Ishikawa (cell line): ENCODE data around the gene TBC1D24.

Source experiments
- CEBPB ChIP-seq: IDR thresholded peaks from 2 replicates; pipeline ENCODE4 v1.6.1; 2012
- CREB1 ChIP-seq: IDR thresholded peaks from 2 replicates; pipeline ENCODE4 v1.6.1; 2012; ENCODE audit warnings: low read depth
- EGR1 ChIP-seq: IDR thresholded peaks from 2 replicates; pipeline ENCODE4 v1.6.1; 2012
- EP300 ChIP-seq: IDR thresholded peaks from 2 replicates; pipeline ENCODE4 v1.6.1; 2012; ENCODE audit warnings: borderline replicate concordance
- FOXM1 ChIP-seq: IDR thresholded peaks from 2 replicates; pipeline ENCODE4 v1.6.1; 2012; ENCODE audit warnings: low read depth, borderline replicate concordance
- NFIC ChIP-seq: IDR thresholded peaks from 2 replicates; pipeline ENCODE4 v1.6.1; 2012
- RAD21 ChIP-seq: IDR thresholded peaks from 2 replicates; pipeline ENCODE4 v1.6.1; 2012; ENCODE audit warnings: low read depth
- TAF1 ChIP-seq: IDR thresholded peaks from 2 replicates; pipeline ENCODE4 v1.6.1; 2012; ENCODE audit warnings: low read depth, mild to moderate bottlenecking
- TCF12 ChIP-seq: IDR thresholded peaks from 2 replicates; pipeline ENCODE4 v1.6.1; 2012; ENCODE audit warnings: low read depth
- TEAD4 ChIP-seq: IDR thresholded peaks from 2 replicates; pipeline ENCODE4 v1.6.1; 2012
- YY1 ChIP-seq: IDR thresholded peaks from 2 replicates; pipeline ENCODE4 v1.6.1; 2012; ENCODE audit warnings: low read depth
- ZBTB7A ChIP-seq: IDR thresholded peaks from 2 replicates; pipeline ENCODE4 v1.6.1; 2012; ENCODE audit warnings: low read depth
- TF ChIP-seq, protein P1 (sequence below): IDR thresholded peaks from 2 replicates; pipeline ENCODE4 v1.6.1; 2012; ENCODE audit warnings: low read depth, mild to moderate bottlenecking
- TF ChIP-seq, protein P2 (sequence below): IDR thresholded peaks from 2 replicates; pipeline ENCODE4 v1.6.1; 2012
- TF ChIP-seq, protein P3 (sequence below): IDR thresholded peaks from 2 replicates; pipeline ENCODE4 v1.6.1; 2012

The TBC1D24 gene

DNA sequence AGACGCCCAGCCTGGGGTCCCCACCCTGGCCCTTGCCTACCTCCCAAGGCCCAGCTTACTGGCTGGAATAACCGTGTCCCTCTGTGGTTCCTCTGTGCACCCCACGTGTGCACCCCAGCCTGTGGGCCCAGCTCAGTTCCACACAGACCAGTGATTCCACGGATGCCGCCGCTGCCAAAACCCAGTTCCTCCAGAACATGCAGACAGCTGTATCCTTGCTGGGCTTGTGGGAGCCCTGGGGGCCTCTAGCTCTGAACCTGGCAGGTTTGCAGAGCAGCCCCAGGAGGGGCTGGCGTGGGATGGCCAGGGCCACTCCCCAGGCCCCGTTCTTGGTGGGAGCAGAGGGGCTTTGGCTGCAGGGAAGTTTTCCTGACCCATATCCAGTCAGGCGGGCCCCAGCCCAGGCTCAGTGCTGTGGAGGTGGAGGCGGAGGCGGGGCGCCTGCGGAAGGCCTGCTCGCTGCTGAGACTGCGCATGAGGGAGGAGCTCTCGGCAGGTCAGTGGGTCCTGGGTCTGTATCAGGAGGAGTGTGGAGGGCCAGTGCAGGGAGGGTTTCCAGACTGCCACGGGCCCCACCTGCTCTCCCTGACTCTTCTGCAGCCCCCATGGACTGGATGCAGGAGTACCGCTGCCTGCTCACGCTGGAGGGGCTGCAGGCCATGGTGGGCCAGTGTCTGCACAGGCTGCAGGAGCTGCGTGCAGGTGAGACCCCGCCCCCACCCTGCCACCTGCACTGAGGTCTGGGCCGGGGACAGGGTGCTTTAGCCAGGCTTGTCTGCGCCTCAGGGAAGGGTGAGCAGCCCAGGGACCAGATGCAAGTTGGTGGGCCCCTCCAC lies 12.7 kb upstream of the TBC1D24 start:
- TF ChIP-seq YY1 (no peak), FOXM1 (no peak), EP300 (no peak), TAF1 (no peak), RAD21 (no peak), EGR1 (no peak), NFIC (no peak), TCF12 (no peak)
- TF ChIP-seq, protein P1, sequence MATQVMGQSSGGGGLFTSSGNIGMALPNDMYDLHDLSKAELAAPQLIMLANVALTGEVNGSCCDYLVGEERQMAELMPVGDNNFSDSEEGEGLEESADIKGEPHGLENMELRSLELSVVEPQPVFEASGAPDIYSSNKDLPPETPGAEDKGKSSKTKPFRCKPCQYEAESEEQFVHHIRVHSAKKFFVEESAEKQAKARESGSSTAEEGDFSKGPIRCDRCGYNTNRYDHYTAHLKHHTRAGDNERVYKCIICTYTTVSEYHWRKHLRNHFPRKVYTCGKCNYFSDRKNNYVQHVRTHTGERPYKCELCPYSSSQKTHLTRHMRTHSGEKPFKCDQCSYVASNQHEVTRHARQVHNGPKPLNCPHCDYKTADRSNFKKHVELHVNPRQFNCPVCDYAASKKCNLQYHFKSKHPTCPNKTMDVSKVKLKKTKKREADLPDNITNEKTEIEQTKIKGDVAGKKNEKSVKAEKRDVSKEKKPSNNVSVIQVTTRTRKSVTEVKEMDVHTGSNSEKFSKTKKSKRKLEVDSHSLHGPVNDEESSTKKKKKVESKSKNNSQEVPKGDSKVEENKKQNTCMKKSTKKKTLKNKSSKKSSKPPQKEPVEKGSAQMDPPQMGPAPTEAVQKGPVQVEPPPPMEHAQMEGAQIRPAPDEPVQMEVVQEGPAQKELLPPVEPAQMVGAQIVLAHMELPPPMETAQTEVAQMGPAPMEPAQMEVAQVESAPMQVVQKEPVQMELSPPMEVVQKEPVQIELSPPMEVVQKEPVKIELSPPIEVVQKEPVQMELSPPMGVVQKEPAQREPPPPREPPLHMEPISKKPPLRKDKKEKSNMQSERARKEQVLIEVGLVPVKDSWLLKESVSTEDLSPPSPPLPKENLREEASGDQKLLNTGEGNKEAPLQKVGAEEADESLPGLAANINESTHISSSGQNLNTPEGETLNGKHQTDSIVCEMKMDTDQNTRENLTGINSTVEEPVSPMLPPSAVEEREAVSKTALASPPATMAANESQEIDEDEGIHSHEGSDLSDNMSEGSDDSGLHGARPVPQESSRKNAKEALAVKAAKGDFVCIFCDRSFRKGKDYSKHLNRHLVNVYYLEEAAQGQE: no peak
- TF ChIP-seq, protein P2, sequence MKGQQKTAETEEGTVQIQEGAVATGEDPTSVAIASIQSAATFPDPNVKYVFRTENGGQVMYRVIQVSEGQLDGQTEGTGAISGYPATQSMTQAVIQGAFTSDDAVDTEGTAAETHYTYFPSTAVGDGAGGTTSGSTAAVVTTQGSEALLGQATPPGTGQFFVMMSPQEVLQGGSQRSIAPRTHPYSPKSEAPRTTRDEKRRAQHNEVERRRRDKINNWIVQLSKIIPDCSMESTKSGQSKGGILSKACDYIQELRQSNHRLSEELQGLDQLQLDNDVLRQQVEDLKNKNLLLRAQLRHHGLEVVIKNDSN: no peak

DNA sequence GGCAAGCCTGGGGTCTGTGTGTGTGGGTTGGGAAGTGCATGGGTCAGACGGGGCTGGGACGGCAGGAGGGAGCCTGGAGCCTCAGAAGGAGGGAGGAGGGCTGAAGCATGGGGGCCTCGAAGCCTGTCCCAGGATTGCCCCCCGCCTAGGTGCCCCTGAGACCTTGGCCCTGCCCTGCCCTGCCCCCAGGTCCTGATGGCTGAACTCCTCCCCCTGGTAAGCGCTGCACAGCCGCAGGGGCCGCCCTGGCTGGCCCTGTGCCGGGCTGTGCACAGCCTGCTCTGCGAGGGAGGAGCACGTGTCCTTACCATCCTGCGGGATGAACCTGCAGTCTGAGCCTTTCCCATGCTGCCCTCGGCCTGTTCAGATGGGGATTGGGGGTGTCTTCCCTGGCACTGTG lies 10.6 kb upstream of the TBC1D24 start:
- TF ChIP-seq YY1 (no peak), FOXM1 (no peak), TAF1 (no peak), EGR1 (no peak), TCF12 (no peak), CEBPB (no peak), TEAD4 (no peak), EP300 (no peak), CREB1 (no peak), RAD21 (no peak), ZBTB7A (no peak), NFIC (no peak)
- TF ChIP-seq, protein P1: no peak
- TF ChIP-seq, protein P3, sequence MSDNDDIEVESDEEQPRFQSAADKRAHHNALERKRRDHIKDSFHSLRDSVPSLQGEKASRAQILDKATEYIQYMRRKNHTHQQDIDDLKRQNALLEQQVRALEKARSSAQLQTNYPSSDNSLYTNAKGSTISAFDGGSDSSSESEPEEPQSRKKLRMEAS: no peak
- TF ChIP-seq, protein P2: no peak

DNA sequence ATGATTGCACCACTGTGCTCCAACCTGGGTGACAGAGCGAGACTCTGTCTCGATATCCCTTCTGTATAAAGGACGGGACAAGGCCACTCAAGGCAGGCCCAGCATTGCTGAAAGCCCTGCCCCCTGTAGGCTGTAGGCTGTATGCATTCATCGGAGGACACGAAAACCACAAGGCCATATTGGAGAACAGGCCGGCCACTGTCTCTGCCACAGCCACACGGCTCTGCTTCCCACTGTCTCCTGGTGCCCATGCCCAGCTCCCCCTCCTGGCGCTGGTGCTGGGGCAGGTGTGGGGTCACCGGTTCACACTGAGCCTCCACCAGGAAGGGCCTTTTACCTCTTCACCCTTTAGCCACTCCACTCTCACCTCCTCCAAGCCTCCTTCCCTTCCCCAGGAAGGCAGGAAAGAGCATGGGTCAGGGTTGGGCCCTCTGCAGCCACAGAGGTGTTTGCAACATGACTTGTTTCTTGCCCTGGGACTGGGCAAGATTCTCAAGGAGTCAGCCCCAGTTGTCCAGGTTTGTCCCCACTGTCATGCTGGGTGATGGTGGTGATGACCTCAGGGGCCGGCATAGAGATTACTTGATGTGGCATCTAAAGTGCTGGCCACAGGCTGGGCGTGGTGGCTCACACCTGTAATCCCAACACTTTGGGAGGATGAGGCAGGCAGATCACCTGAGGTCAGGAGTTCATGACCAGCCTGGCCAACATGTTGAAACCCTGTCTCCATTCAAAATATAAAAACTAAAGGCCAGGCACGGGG lies 9.1 kb upstream of the TBC1D24 start:
- TF ChIP-seq, protein P1: no peak
- TF ChIP-seq EGR1 (no peak), TCF12 (no peak), EP300 (no peak)
